ENCODE data around the gene CHST4.
"Not testable (repeated sequence)": the region's sequence is repeated elsewhere in the genome, so short reads cannot be mapped to it uniquely, and the experiment has no call there.

Gene CHST4

DNA sequence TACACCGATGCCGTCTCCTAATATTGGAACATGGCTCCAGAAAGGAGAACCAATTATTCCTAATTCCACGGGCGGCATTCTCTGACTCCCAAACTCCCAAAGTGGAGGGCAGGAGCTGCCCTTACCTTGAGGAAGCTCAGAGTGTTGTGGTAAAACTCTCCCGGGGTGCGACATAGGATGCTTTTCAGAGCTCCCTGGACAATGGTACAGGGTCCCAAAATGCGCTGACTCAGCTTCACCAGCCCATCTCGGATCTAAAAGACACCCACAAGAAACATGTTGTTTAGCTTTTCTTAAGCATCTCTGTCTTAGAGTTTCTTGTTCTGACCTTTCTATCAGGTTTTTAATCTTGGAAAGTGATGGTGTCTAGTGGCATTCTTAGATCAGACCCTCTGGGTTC, 43.9 kb downstream of the CHST4 start:
- DNase-seq (ENCODE audit: low spot score): no peak

- no peak for DNase-seq (ENCODE audit: low spot score)
These were observed 46.4 kb downstream of the CHST4 start for GRCh38 chr16:71572497-71573116.

GRCh38 chr16:71573387-71574094, 47.3 kb downstream of the CHST4 start:
- no peak for DNase-seq (ENCODE audit: low spot score)

GRCh38 chr16:71574702-71575101, 48.5 kb downstream of the CHST4 start:
- DNase-seq (ENCODE audit: low spot score): no peak

DNA sequence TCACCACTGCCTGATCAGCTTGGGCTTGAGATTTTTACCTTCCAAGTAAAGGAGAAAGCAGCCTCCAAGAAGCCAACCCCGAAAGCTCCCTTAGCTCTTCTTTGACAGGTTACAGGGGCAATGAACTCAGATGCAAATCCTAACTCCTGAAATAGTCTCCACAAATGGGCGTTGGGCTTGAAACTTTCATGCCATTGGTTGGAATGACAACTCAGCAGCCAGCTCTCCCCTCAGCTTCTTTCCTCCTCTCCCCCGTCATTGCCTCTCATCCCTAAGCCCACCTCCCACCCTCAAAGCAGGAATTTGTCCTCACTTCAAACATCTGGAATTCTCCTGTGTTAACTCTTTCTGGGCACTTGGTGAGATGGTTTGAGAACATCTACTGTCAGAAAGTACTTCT, 50.7 kb downstream of the CHST4 start, which contains the start of gene TAT:
Gene TAT (minus strand): TSS at position 122 of the 400 bp plus-strand sequence. CDS start 677 bp downstream, outside the sequence.
- no peak for DNase-seq (ENCODE audit: low spot score)

DNA sequence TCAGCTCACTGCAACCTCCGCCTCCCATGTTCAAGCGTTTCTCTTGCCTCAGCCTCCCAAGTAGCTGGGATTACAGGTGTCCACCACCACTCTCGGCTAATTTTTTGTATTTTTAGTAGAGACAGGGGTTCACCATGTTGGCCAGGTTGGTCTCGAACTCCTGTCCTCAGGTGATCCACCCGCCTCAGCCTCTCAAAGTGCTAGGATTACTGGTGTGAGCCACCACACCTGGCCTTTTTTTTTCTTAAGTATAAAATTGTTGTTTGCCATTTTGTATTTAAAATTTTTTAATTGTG, 56.3 kb downstream of the CHST4 start:
- not testable (repeated sequence) for DNase-seq (ENCODE audit: low spot score)

GRCh38 chr16:71584543-71585317, 58.5 kb downstream of the CHST4 start:
- no peak for DNase-seq (ENCODE audit: low spot score)

- no peak for DNase-seq (ENCODE audit: low spot score)
These were observed 59.1 kb downstream of the CHST4 start for GRCh38 chr16:71585318-71585703.
